ENCODE measurements around the gene RAB3GAP1.

Gene RAB3GAP1

GRCh38 chr2:135168204-135168856, 116.2 kb downstream of the RAB3GAP1 start:
- H3K4me2 ChIP-seq, result no peak overlapping the region
- TF ChIP-seq CTCF (conservative IDR thresholded peaks at IDR 0.05; ENCODE audit: low read depth, low read length), result no peak
- no peak overlapping the region for H3K9ac ChIP-seq
- no peaks in the 10 kb centered on the region for H3K79me2 ChIP-seq (ENCODE audit: insufficient read depth, low read depth)
- H4K20me1 ChIP-seq (ENCODE audit: insufficient read depth), result no peaks in the 10 kb centered on the region
- no peak overlapping the region for H3K4me3 ChIP-seq (IDR thresholded peaks at IDR 0.05; ENCODE audit: insufficient read depth, low read depth, low read length)
- H3K4me1 ChIP-seq (ENCODE audit: low read depth, poor library complexity, severe bottlenecking), result peaks cover 78% of the 10 kb centered on the region
- H3K36me3 ChIP-seq (ENCODE audit: insufficient read depth), result no peaks in the 10 kb centered on the region
- H3K27ac ChIP-seq, result no peak overlapping the region
- no peak overlapping the region for H2AFZ ChIP-seq (ENCODE audit: low read depth)
- no peaks in the 10 kb centered on the region for H3K27me3 ChIP-seq (ENCODE audit: insufficient read depth, low read depth)

GRCh38 chr2:135169900-135170753, 118.0 kb downstream of the RAB3GAP1 start:
- H4K20me1 ChIP-seq (ENCODE audit: insufficient read depth), result no peaks in the 10 kb centered on the region
- H3K79me2 ChIP-seq (ENCODE audit: insufficient read depth, low read depth), result no peaks in the 10 kb centered on the region
- no peak for TF ChIP-seq CTCF (conservative IDR thresholded peaks at IDR 0.05; ENCODE audit: low read depth, low read length)
- H3K4me2 ChIP-seq, result peak overlapping the region; percentile 67
- H3K27me3 ChIP-seq (ENCODE audit: insufficient read depth, low read depth), result no peaks in the 10 kb centered on the region
- H3K9ac ChIP-seq, result peak overlapping the region; percentile 23; the same call in 1 of the 2 replicates
- no peak overlapping the region for H3K4me3 ChIP-seq (IDR thresholded peaks at IDR 0.05; ENCODE audit: insufficient read depth, low read depth, low read length)
- H2AFZ ChIP-seq (ENCODE audit: low read depth), result peak overlapping the region; percentile 8; the same call in 1 of the 2 replicates
- H3K36me3 ChIP-seq (ENCODE audit: insufficient read depth), result no peaks in the 10 kb centered on the region
- peak overlapping the region; percentile 74 for H3K27ac ChIP-seq
- H3K4me1 ChIP-seq (ENCODE audit: low read depth, poor library complexity, severe bottlenecking), result peaks cover 61% of the 10 kb centered on the region

- no peak overlapping the region for H3K4me2 ChIP-seq
- no peak overlapping the region for H3K4me3 ChIP-seq (IDR thresholded peaks at IDR 0.05; ENCODE audit: insufficient read depth, low read depth, low read length)
- H3K79me2 ChIP-seq (ENCODE audit: insufficient read depth, low read depth), result no peaks in the 10 kb centered on the region
- no peak for TF ChIP-seq CTCF (conservative IDR thresholded peaks at IDR 0.05; ENCODE audit: low read depth, low read length)
- no peaks in the 10 kb centered on the region for H3K27me3 ChIP-seq (ENCODE audit: insufficient read depth, low read depth)
- no peak overlapping the region for H2AFZ ChIP-seq (ENCODE audit: low read depth)
- peaks cover 22% of the 10 kb centered on the region for H3K4me1 ChIP-seq (ENCODE audit: low read depth, poor library complexity, severe bottlenecking)
- no peak overlapping the region for H3K9ac ChIP-seq
- H3K27ac ChIP-seq, result no peak overlapping the region
- H4K20me1 ChIP-seq (ENCODE audit: insufficient read depth), result no peaks in the 10 kb centered on the region
- H3K36me3 ChIP-seq (ENCODE audit: insufficient read depth), result no peaks in the 10 kb centered on the region
Observed at GRCh38 chr2:135174049-135174809, 122.1 kb downstream of the RAB3GAP1 start.

GRCh38 chr2:135174810-135175093, 122.7 kb downstream of the RAB3GAP1 start:
- H3K27ac ChIP-seq, result no peak overlapping the region
- no peak overlapping the region for H3K4me2 ChIP-seq
- H3K9ac ChIP-seq, result no peak overlapping the region
- no peaks in the 10 kb centered on the region for H4K20me1 ChIP-seq (ENCODE audit: insufficient read depth)
- no peak for TF ChIP-seq CTCF (conservative IDR thresholded peaks at IDR 0.05; ENCODE audit: low read depth, low read length)
- H3K79me2 ChIP-seq (ENCODE audit: insufficient read depth, low read depth), result no peaks in the 10 kb centered on the region
- H3K27me3 ChIP-seq (ENCODE audit: insufficient read depth, low read depth), result no peaks in the 10 kb centered on the region
- no peaks in the 10 kb centered on the region for H3K36me3 ChIP-seq (ENCODE audit: insufficient read depth)
- H2AFZ ChIP-seq (ENCODE audit: low read depth), result no peak overlapping the region
- H3K4me1 ChIP-seq (ENCODE audit: low read depth, poor library complexity, severe bottlenecking), result peaks cover 16% of the 10 kb centered on the region
- H3K4me3 ChIP-seq (IDR thresholded peaks at IDR 0.05; ENCODE audit: insufficient read depth, low read depth, low read length), result no peak overlapping the region
